H1 (cell line): ENCODE data around the gene TVP23A. TPM values are rescaled to one million over a fixed set of nuclear protein-coding genes. Genes with fewer than 3 reads are reported as not detected.

Experiments
- CTCF ChIA-PET: fragments of 300-600 bp; sonication (Branson Sonifier 250); formaldehyde crosslinking; loops from one replicate; lab custom pipeline; 2021; ENCODE audit not compliant: partially characterized antibody; lab: Charles Lee
- POLR2A ChIA-PET: fragments of 300-600 bp; sonication (Branson Sonifier 250); formaldehyde crosslinking; loops from one replicate; lab custom pipeline; 2021; ENCODE audit warnings: inconsistent platforms; ENCODE audit not compliant: partially characterized antibody; lab: Charles Lee
- DNase-seq, 2 experiments: peaks; one replicate each; pipeline versions ENCODE4 v3.0.0 to v3.0.0-alpha.2; 2010 to 2022; ENCODE audit warnings: low spot score in 2 of 2, low read depth in 1 of 2, mixed read lengths in 1 of 2
- FAIRE-seq: peaks from 2 replicates; lab custom pipeline; 2011; peaks lifted over from hg19 to GRCh38; lab: Jason Lieb, UNC
- H2AFZ ChIP-seq: 2 replicates; pipeline ENCODE4 v1.8.1; 2012; ENCODE audit warnings: low read length, inconsistent platforms
- H2AK5ac ChIP-seq: 2 replicates; pipeline ENCODE4 v1.6.1; 2013; ENCODE audit warnings: low read depth, low read length
- H2BK120ac ChIP-seq: replicated peaks from 2 replicates; pipeline ENCODE3; 2013; ENCODE audit warnings: low read depth, low read length, inconsistent platforms
- H2BK12ac ChIP-seq: 2 replicates; pipeline ENCODE4 v1.6.1; 2013; ENCODE audit warnings: low read depth, low read length
- H2BK15ac ChIP-seq: 2 replicates; pipeline ENCODE4 v1.6.1; 2013; ENCODE audit warnings: low read length
- H2BK20ac ChIP-seq: 2 replicates; pipeline ENCODE4 v1.6.1; 2013; ENCODE audit warnings: low read length
- H2BK5ac ChIP-seq: 2 replicates; pipeline ENCODE4 v1.6.1; 2013; ENCODE audit warnings: low read depth, low read length
- H3K14ac ChIP-seq: 2 replicates; pipeline ENCODE4 v1.6.1; 2013; ENCODE audit warnings: inconsistent platforms; ENCODE audit not compliant: insufficient read length
- H3K18ac ChIP-seq: 2 replicates; pipeline ENCODE4 v1.6.1; 2013; ENCODE audit warnings: low read length; ENCODE audit errors: extremely low read depth
- H3K23ac ChIP-seq: 2 replicates; pipeline ENCODE4 v1.6.1; 2013; ENCODE audit warnings: inconsistent platforms; ENCODE audit not compliant: insufficient read length
- H3K23me2 ChIP-seq: 2 replicates; pipeline ENCODE4 v1.6.1; 2013; ENCODE audit warnings: low read depth, low read length
- H3K27ac ChIP-seq: 2 replicates; pipeline ENCODE4 v1.6.1; 2011; ENCODE audit warnings: low read depth, low read length, inconsistent platforms
- H3K27me3 ChIP-seq, 4 experiments: replicated peaks in 1 of 4; 1 replicate in 1 of 4; 2 replicates in 3 of 4; pipeline versions ENCODE4 v1.6.1 to v1.8.1; 2011 to 2013; ENCODE audit warnings: low read length in 3 of 4, mild to moderate bottlenecking in 3 of 4, inconsistent platforms in 2 of 4, mixed read lengths in 2 of 4, moderate library complexity in 1 of 4; ENCODE audit not compliant: control insufficient read depth in 3 of 4, insufficient read depth in 3 of 4; ENCODE audit errors: extremely low read depth in 1 of 4
- H3K36me3 ChIP-seq, 4 experiments: 2 replicates each; pipeline versions ENCODE4 v1.6.1 to v1.8.1; 2011 to 2013; ENCODE audit warnings: mild to moderate bottlenecking in 4 of 4, low read length in 3 of 4, moderate library complexity in 2 of 4, control low read depth in 1 of 4, inconsistent platforms in 1 of 4; ENCODE audit not compliant: insufficient read depth in 4 of 4, control insufficient read depth in 2 of 4
- H3K4ac ChIP-seq: replicated peaks from 2 replicates; pipeline ENCODE3; 2013; ENCODE audit warnings: low read length, low read depth, mixed read lengths, inconsistent platforms; ENCODE audit not compliant: insufficient read length
- H3K4me1 ChIP-seq, 4 experiments: replicated peaks in 1 of 4; 1 replicate in 1 of 4; 2 replicates in 3 of 4; pipeline versions ENCODE4 v1.6.1 to v1.8.1; 2011 to 2013; ENCODE audit warnings: low read length in 3 of 4, inconsistent platforms in 2 of 4, mixed read lengths in 1 of 4; ENCODE audit not compliant: insufficient read depth in 4 of 4, control insufficient read depth in 3 of 4
- H3K4me2 ChIP-seq, 2 experiments: 2 replicates each; pipeline versions ENCODE4 v1.6.1 to v1.8.1; 2011 to 2013; ENCODE audit warnings: low read depth in 2 of 2, low read length in 2 of 2, control low read depth in 1 of 2, inconsistent platforms in 1 of 2, mild to moderate bottlenecking in 1 of 2; ENCODE audit not compliant: insufficient read depth in 1 of 2
- H3K4me3 ChIP-seq, 4 experiments: fragments of 200-600, 300-600 bp in 1 of 4; sonication (generic), shearing (Covaris generic), sonication (Bioruptor Twin) in 1 of 4; 2 replicates each; pipeline versions ENCODE4 v1.5.1 to v1.8.1; 2011 to 2016; ENCODE audit warnings: low read length in 4 of 4, low read depth in 3 of 4, control low read depth in 2 of 4, inconsistent platforms in 2 of 4, mild to moderate bottlenecking in 2 of 4, mixed read lengths in 1 of 4, moderate library complexity in 1 of 4; ENCODE audit not compliant: insufficient read depth in 2 of 4; ENCODE audit errors: extremely low read depth in 1 of 4
- H3K56ac ChIP-seq: replicated peaks from 2 replicates; pipeline ENCODE3; 2013; ENCODE audit warnings: low read depth, mild to moderate bottlenecking, mixed read lengths, low read length, inconsistent platforms; ENCODE audit not compliant: insufficient read length
- H3K79me1 ChIP-seq: 2 replicates; pipeline ENCODE4 v1.6.1; 2013; ENCODE audit warnings: low read depth, low read length, control low read depth
- H3K79me2 ChIP-seq, 2 experiments: 2 replicates each; pipeline versions ENCODE4 v1.6.1 to v1.8.1; 2012 to 2013; ENCODE audit warnings: low read length in 2 of 2, mild to moderate bottlenecking in 2 of 2, inconsistent platforms in 1 of 2; ENCODE audit not compliant: insufficient read depth in 2 of 2, control insufficient read depth in 1 of 2
- H3K9ac ChIP-seq, 4 experiments: replicated peaks in 1 of 4; 1 replicate in 1 of 4; 2 replicates in 3 of 4; pipeline versions ENCODE4 v1.6.1 to v1.8.1; 2011 to 2013; ENCODE audit warnings: low read depth in 3 of 4, low read length in 3 of 4, control low read depth in 2 of 4, mild to moderate bottlenecking in 2 of 4, moderate library complexity in 2 of 4, inconsistent platforms in 1 of 4; ENCODE audit errors: extremely low read depth in 1 of 4
- H3K9me3 ChIP-seq, 2 experiments: 2 replicates each; pipeline versions ENCODE4 v1.6.1 to v1.8.1; 2012 to 2013; ENCODE audit warnings: mild to moderate bottlenecking in 2 of 2, moderate library complexity in 2 of 2, control low read depth in 1 of 2, inconsistent platforms in 1 of 2, low read depth in 1 of 2, low read length in 1 of 2, mixed read lengths in 1 of 2; ENCODE audit not compliant: insufficient read depth in 2 of 2
- H4K20me1 ChIP-seq, 2 experiments: replicated peaks in 1 of 2; 2 replicates each; pipeline versions ENCODE3 to v1.8.1; 2011 to 2013; ENCODE audit warnings: inconsistent platforms in 2 of 2, low read length in 2 of 2, mild to moderate bottlenecking in 1 of 2; ENCODE audit not compliant: insufficient read depth in 2 of 2, control insufficient read depth in 1 of 2
- H4K5ac ChIP-seq: 2 replicates; pipeline ENCODE4 v1.6.1; 2013; ENCODE audit warnings: low read length, low read depth, mixed read lengths, inconsistent platforms; ENCODE audit not compliant: insufficient read length
- H4K8ac ChIP-seq: 2 replicates; pipeline ENCODE4 v1.8.0; 2013; ENCODE audit warnings: mild to moderate bottlenecking, moderate library complexity, low read length, inconsistent platforms; ENCODE audit not compliant: insufficient read depth; ENCODE audit errors: extremely low read depth
- H4K91ac ChIP-seq: replicated peaks from 2 replicates; pipeline ENCODE3; 2013; ENCODE audit warnings: low read length, mixed read lengths, inconsistent platforms; ENCODE audit not compliant: insufficient read length
- CBX8 ChIP-seq: fragments of 300-800, 300-1000 bp; sonication (generic); IDR thresholded peaks from 2 replicates; pipeline ENCODE4 v1.7.1; 2016; ENCODE audit warnings: low read depth, low read length, borderline replicate concordance
- EP300 ChIP-seq, 2 experiments: IDR thresholded peaks; 1 replicate in 1 of 2; 2 replicates in 1 of 2; pipeline ENCODE4 v1.6.1; 2011 to 2012; ENCODE audit warnings: low read depth in 2 of 2, low read length in 2 of 2, mild to moderate bottlenecking in 2 of 2, borderline replicate concordance in 1 of 2, inconsistent platforms in 1 of 2, moderate library complexity in 1 of 2
- FOSL1 ChIP-seq: IDR thresholded peaks from 2 replicates; pipeline ENCODE4 v1.6.1; 2011; ENCODE audit warnings: mild to moderate bottlenecking, low read depth, low read length, moderate library complexity; ENCODE audit not compliant: insufficient read depth
- KDM1A ChIP-seq: fragments of 200-600, 300-600 bp; sonication (generic); IDR thresholded peaks from 2 replicates; pipeline ENCODE4 v1.7.1; 2016; ENCODE audit warnings: mild to moderate bottlenecking, low read length, borderline replicate concordance
- NANOG ChIP-seq: IDR thresholded peaks from 2 replicates; pipeline ENCODE4 v1.6.1; 2011; ENCODE audit warnings: low read length, low read depth, mild to moderate bottlenecking, inconsistent platforms; ENCODE audit not compliant: insufficient read depth, poor library complexity, severe bottlenecking
- PHF8 ChIP-seq: fragments of 200-600 bp; sonication (generic); conservative IDR thresholded peaks from 2 replicates; pipeline ENCODE4 v1.7.1; 2012; ENCODE audit warnings: low read depth, mild to moderate bottlenecking, inconsistent platforms, low read length, moderate library complexity
- POU5F1 ChIP-seq: IDR thresholded peaks from 2 replicates; pipeline ENCODE4 v1.6.1; 2011; ENCODE audit warnings: low read depth, mild to moderate bottlenecking, low read length, moderate library complexity
- RNF2 ChIP-seq: fragments of 200-900, 300-1000 bp; sonication (generic); IDR thresholded peaks from 2 replicates; pipeline ENCODE4 v1.7.1; 2016; ENCODE audit warnings: borderline replicate concordance, low read depth, mild to moderate bottlenecking, antibody characterized with exemption, low read length; ENCODE audit not compliant: poor library complexity, severe bottlenecking; ENCODE audit errors: missing control alignments
- SAP30 ChIP-seq: fragments of 300-600 bp; sonication (generic); IDR thresholded peaks from 2 replicates; pipeline ENCODE4 v1.7.1; 2012; ENCODE audit warnings: low read length, moderate library complexity, mild to moderate bottlenecking, inconsistent platforms; ENCODE audit not compliant: insufficient read depth, insufficient replicate concordance
- TAF1 ChIP-seq: IDR thresholded peaks from 2 replicates; pipeline ENCODE4 v1.6.1; 2011; ENCODE audit warnings: mild to moderate bottlenecking, low read depth, low read length
- WGBS, 2 experiments: shearing (Covaris generic) in 1 of 2; methylation state at CpG; one replicate each; pipeline versions ENCODE4 v1.1.6 to v1.1.7; 2013 to 2015; ENCODE audit warnings: low lambda C conversion rate in 2 of 2, mixed read lengths in 2 of 2, inconsistent platforms in 1 of 2, low coverage in 1 of 2, missing lambda C conversion rate in 1 of 2; ENCODE audit not compliant: insufficient replicate concordance in 2 of 2, insufficient coverage in 1 of 2, insufficient read length in 1 of 2; ENCODE audit errors: extremely low coverage in 1 of 2, missing lambda C conversion rate in 1 of 2; 5-methylcytosine and 5-hydroxymethylcytosine counted together
- polyA plus RNA-seq, 7 experiments: library from polyadenylated mRNA; depleted of rRNA in 3 of 7; stranded (reverse) in 5 of 7; unstranded in 2 of 7; fragments of >200 nt in 5 of 7; fragments of 200-250 nt in 2 of 7; gene quantifications; 1 replicate in 5 of 7; 2 replicates in 1 of 7; 4 replicates in 1 of 7; pipeline versions ENCODE4 v1.2.1 to v1.2.3, GENCODE V29; 2011 to 2013; ENCODE audit warnings: missing spikeins in 2 of 7, mixed read lengths in 2 of 7
- total RNA-seq: library from RNA; stranded (reverse); fragmentation: NEBNext Ultra II Directional; extraction: Animal tissue kit (Norgen Biotek cat#: 25700); gene quantifications from 2 replicates; pipeline ENCODE4 v1.2.1, GENCODE V29; 2021

Gene TVP23A
- total and polyA plus RNA-seq, 2 of the 8 experiments (the other 6 are each of a cell fraction or from before 2014, with no cell fraction given) = 2.2 to 3.1 TPM

- H4K20me1 ChIP-seq = no peaks in the 10 kb centered on the region
- H3K27me3 ChIP-seq = peaks cover 0 to 3% (median 0%) of the 10 kb centered on the region in 4 experiments; a peak in 1 of 7 replicates
- 82% methylated on average over 10 of the region's 10 CpGs; no CpG with 5 or more reads in 1 of the 2 experiments for WGBS, 2 experiments
- no peak overlapping the region for H3K27ac ChIP-seq
- H4K5ac ChIP-seq = no peak overlapping the region
- H3K23ac ChIP-seq = no peak overlapping the region
- no peaks in the 10 kb centered on the region for H3K23me2 ChIP-seq
- no peak overlapping the region for H3K4me3 ChIP-seq
- ChIA-PET POLR2A (no interaction called here), CTCF (interaction anchor here (0.6 to 2.4 kb wide), 5 partner anchors 12 to 187 kb away, joined by 3 to 6 read pairs (median 3); no protein-coding TSS in a partner anchor)
- no peak overlapping the region for H3K4me2 ChIP-seq
- H3K4ac ChIP-seq = no peak overlapping the region
- peaks cover 0 to 3% (median 0%) of the 10 kb centered on the region in 4 experiments; a peak in 1 of 7 replicates for H3K4me1 ChIP-seq
- no peaks in the 10 kb centered on the region for H3K9me3 ChIP-seq
- H4K8ac ChIP-seq = no peak overlapping the region
- FAIRE-seq (no peak), DNase-seq (no peak)
- H2BK120ac ChIP-seq = no peak overlapping the region
- no peak overlapping the region for H2AK5ac ChIP-seq
- no peak overlapping the region for H3K9ac ChIP-seq
- H3K79me2 ChIP-seq = no peaks in the 10 kb centered on the region
- H2AFZ ChIP-seq = no peak overlapping the region
- no peak overlapping the region for H2BK20ac ChIP-seq
- no peaks in the 10 kb centered on the region for H3K79me1 ChIP-seq
- H3K18ac ChIP-seq = no peak overlapping the region
- H2BK12ac ChIP-seq = no peak overlapping the region
- H2BK5ac ChIP-seq = no peak overlapping the region
- no peak overlapping the region for H4K91ac ChIP-seq
- H3K14ac ChIP-seq = no peak overlapping the region
- H3K56ac ChIP-seq = no peak overlapping the region
- H2BK15ac ChIP-seq = no peak overlapping the region
- H3K36me3 ChIP-seq = no peaks in the 10 kb centered on the region
- TF ChIP-seq SAP30 (no peak), TAF1 (no peak), CBX8 (no peak), RNF2 (no peak), KDM1A (no peak), PHF8 (no peak), EP300 (IDR thresholded peaks at IDR 0.05; ENCODE audit: borderline replicate concordance in 1 of 2, low read depth in 2 of 2, low read length in 2 of 2) (no peak), POU5F1 (no peak), FOSL1 (no peak), NANOG (no peak)
Observed at GRCh38 chr16:10831894-10832886, 13.6 kb upstream of the TVP23A start.
